ENCODE results near the gene RABGAP1L. TPM values are rescaled to one million over a fixed set of nuclear protein-coding genes. Genes with fewer than 3 reads are reported as not detected.

Gene RABGAP1L
- total RNA-seq, 4 donors from 2014 or later, result 39.9 to 77.4 (median 48.7) TPM

DNA sequence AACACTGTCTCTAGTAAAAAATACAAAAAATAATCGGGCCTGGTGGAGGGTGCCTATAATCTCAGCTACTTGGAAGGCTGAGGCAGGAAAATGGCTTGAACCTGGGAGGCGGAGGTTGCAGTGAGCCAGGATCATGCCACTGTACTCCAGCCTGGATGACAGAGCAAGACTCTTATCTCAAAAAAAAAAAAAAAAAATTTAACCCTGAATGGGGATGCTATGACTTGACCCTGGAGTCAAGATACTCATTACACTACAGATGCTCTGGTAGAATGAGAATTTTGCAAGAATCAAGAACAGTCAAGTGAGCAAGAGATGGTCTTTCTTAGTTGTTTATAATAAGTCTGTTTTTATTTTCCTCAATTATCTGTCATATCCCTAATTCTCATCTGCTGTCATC lies 542.2 kb downstream of the RABGAP1L start:
- TF ChIP-seq, protein P1, sequence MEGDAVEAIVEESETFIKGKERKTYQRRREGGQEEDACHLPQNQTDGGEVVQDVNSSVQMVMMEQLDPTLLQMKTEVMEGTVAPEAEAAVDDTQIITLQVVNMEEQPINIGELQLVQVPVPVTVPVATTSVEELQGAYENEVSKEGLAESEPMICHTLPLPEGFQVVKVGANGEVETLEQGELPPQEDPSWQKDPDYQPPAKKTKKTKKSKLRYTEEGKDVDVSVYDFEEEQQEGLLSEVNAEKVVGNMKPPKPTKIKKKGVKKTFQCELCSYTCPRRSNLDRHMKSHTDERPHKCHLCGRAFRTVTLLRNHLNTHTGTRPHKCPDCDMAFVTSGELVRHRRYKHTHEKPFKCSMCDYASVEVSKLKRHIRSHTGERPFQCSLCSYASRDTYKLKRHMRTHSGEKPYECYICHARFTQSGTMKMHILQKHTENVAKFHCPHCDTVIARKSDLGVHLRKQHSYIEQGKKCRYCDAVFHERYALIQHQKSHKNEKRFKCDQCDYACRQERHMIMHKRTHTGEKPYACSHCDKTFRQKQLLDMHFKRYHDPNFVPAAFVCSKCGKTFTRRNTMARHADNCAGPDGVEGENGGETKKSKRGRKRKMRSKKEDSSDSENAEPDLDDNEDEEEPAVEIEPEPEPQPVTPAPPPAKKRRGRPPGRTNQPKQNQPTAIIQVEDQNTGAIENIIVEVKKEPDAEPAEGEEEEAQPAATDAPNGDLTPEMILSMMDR (IDR thresholded peaks at IDR 0.05; ENCODE audit: low read depth), result no peak

DNA sequence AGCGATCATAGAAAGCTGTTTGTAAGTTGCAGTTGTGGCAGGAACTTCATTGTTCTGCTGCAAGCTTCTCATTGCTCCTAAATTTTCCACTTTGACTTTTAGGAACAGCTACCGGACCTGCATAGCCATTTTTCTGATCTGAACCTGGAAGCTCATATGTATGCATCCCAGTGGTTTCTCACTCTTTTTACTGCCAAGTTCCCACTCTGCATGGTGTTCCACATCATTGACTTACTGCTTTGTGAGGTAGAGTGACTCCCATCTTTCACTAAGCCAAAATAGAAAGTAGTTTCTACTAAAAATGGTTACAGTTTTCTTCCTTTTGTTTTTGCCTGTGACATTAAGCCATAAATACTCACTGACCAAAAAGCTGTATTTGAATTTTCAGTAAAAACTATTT lies 542.7 kb downstream of the RABGAP1L start:
- TF ChIP-seq, protein P1 (IDR thresholded peaks at IDR 0.05; ENCODE audit: low read depth), result no peak

DNA sequence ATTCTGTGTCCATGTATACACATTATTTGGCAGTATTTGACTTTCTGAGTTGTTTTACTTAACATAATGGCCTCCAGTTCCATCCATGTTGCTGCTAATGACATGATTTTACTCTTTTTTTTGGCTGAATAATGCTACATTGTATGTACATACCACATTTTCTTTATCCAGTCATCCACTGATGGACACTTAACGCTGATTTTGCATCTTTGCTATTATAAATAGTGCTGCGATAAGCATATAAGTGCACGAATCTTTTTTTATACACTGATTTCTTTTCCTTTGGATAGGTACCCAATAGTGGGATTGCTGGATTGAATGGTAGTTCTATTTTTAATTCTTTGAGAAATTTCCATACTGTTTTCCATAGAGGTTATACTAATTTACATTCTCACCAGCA lies 544.0 kb downstream of the RABGAP1L start:
- TF ChIP-seq, protein P1 (IDR thresholded peaks at IDR 0.05; ENCODE audit: low read depth), result no peak

DNA sequence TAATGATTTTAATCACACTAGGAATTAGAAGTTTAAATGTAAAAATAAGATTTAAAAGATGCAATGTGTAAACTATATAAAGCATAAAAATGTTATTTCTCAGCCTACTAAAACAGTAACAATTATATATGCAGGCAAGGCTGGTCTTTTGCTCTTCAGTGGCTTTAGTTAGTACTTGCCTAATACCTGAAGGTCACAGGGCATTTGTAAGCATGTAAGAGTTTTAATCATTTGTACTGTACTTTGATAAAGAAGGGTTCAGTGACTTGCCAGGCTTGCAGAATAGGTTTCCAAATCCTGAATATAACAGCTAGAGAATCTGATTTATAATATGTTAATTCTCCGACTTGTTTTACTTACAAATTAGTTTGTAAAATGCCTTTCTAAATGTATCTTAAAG lies 545.0 kb downstream of the RABGAP1L start:
- TF ChIP-seq, protein P1 (IDR thresholded peaks at IDR 0.05; ENCODE audit: low read depth), result no peak

DNA sequence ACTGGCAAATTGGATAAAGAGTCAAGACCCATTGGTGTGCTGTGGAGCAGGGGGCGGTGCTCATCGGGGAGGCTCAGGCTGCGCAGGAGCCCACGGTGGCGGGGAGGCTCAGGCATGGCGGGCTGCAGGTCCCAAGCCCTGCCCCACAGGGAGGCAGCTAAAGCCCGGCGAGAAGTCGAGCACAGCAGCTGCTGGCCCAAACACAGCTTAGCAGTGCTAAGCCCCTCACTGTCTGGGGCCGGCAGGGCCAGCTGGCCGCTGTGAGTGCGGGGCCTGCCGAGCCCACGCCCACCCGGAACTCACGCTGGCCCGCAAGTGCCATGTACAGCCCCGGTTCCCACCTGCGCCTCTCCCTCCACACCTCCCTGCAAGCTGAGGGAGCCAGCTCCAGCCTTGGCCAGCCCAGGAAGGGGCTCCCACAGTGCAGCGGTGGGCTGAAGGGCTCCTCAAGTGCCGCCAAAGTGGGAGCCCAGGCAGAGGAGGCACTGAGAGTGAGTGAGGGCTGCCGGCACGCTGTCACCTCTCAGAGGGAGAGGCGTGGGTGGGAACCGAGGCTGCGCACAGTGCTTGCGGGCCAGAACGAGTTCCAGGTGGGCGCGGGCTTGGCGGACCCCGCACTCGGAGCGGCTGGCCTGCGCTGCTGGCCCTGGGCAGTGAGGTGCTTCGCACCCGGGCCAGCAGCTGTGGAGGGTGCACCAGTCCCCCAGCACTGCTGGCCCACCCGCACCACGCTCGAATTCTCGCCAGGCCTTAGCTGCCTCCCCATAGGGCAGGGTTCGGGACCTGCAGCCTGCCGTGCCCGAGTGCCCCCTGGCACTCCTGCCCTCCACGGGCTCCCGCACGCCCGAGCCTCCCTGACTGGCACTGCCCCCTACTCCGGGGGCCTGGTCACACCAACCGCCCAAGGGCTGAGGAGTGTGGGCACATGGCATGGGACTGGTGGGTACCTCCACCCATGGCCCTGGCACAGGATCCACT lies 551.8 kb downstream of the RABGAP1L start:
- TF ChIP-seq, protein P1 (IDR thresholded peaks at IDR 0.05; ENCODE audit: low read depth), result no peak

DNA sequence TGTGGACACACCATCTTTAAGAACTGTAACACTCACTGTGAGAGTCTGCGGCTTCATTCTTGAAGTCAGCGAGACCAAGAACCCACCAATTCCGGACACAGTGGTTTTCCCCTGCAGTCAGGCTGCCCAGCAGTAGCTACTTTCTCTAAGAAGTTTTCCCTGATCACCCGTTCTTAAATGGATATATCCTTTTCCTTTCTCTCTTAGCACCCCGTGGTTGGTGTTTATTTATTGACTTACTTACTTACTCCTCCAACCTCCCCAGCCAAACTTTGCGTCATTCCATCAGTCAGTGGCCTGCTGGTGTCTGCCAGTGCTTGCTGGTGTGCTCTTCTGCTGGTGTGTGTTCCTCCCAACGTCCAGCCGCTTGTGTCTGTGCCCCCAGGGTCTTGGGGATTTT lies 553.2 kb downstream of the RABGAP1L start:
- TF ChIP-seq, protein P1 (IDR thresholded peaks at IDR 0.05; ENCODE audit: low read depth), result no peak

DNA sequence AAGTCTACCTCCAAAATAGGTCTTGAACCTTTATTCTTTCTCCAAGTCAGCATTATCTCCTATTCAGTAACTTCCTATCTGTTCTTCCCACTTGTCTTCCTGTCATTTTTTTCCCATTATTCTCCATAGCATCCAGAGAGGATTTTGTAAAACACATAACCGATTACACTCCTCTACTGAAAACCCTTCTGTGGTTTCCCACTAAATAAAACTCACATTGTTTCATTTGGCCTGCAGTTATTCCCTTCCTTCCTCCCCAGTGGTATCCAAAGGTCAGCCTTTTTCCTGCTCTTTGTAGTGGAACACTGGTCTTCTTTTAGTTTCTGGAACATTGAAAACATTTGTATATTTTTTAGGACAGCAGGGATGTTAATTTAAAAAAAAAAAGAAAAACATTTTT lies 554.5 kb downstream of the RABGAP1L start:
- TF ChIP-seq, protein P1 (IDR thresholded peaks at IDR 0.05; ENCODE audit: low read depth), result no peak

Measured in subcutaneous adipose tissue (tissue), 4 donors.